Endometrial microvascular endothelial cells (primary cell): Measurements from ENCODE around the gene UBASH3A. TPM values are rescaled to one million over a fixed set of nuclear protein-coding genes. Genes with fewer than 3 reads are reported as not detected.

Source experiments
- in situ Hi-C: cut with HindIII; loops from 2 replicates; pipeline ENCODE4 v1.10.0; 2017; ENCODE audit warnings: low sequenced_read_pairs, low pct_unique_long_range_greater_than_20kb; ENCODE audit errors: inconsistent ontology term
- total RNA-seq: library from RNA; depleted of rRNA; stranded (reverse); fragments of >200 nt; gene quantifications from one replicate; pipeline ENCODE4 v1.2.3, GENCODE V29; 2015; ENCODE audit errors: inconsistent ontology term

UBASH3A gene
- total RNA-seq, 1 donor from 2014 or later: not detected

DNA sequence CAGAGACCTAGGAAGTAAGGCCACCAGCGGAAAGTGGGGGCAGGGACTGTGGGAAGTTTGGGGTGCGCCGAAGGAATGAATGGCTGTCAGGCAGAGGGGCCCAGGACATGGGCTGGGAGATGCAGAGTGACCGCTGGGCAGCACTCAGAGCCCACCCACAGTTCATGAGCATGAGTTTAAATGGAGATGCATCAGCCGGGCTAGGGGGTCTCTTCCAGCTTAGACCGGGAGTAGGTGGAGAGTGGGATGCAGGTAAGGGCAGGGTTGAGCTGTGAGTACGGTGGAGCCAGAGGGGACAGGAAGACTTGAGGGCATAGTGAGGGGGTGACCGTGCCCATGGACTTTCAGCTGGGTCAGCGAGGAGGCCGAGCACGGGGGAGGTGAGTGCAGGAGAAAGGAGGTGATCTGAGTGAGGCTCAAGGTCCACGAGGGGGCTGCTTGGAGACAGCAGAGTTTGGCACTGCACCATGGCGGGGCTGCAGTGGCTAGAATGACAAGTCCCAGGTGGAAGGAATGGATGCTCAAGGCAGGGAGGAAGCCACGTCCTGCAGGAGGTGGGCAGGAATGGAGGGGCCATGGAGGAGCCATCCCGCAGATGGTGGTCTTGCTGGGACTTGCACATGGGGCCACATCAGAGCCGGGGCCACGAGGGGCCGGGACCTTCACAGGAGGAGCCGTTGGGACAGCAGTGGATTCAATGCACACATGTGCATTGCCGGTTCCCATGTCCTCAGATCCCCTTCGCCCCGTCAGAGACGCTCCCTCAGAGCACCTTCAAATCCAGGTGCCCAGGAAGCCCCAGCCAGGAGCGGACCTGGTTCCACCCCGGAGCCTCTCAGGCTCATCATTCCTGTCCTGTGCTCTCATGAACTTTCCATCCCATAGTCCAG is 34.9 kb downstream of the UBASH3A start:
- in situ Hi-C loops: no loop called here

DNA sequence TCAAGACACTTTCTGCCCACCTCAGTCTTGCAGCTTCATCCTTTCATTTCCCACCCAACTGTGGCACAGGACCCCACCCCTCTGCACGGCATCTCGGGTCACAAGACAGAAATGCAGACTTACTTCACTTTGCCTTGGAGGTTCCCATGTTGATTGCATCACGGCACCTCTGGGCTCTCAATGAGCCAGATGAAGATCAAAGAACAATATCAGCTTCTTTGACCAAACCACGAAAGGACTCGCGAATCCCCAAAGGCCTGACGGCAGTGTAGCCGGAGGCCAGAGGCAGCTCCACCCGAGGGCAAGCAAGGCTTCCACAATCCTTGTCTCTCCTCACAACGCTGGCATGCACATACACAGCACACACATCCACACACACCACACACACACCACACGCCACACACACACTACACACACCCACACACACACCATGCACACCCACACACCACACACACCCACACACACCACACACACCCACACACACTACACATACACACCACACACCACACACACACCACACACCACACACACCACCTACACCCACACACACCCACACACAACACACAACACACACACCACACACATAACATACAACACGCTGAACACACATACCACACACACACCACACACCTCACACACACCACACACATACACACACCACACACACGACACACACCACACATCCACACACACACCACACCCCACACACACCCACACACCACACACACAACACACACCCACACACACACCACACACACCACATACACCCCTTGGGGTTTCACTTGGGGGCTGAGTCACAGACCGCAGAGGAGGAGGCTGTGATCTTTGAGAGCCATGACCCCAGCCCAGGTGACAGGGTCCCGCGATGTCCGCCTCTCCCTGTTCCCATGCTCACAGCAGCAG is 35.8 kb downstream of the UBASH3A start:
- in situ Hi-C loops: no loop called here

DNA sequence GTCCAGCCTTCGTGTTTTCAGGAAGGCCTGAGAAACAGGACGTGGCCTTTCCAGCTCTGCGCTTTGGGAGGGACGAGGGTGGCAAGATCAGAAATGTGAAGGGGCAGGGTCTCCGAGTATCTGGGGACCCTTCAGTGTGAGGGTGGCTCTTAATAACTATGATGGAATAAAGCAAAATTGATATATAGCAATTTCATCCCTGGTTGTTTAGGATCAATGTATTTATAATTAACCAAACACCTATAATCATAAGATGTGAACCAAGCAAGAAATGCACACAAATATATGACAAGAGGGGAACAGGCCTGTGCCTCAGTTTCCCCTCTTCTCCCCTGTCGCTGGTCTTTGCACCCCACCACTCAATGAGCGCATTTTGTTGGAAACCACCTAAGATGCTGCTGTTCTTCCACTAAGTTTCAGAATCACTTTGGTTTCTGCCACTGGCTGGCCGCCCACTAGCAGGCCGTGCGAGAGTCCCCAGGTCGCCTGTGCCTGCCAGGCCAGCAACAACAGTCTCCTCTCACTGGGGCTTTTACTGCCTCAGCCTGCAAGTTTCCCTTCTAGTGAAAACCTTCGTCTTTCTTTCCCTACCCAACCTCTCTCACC is 36.6 kb downstream of the UBASH3A start:
- in situ Hi-C loops: no loop called here

DNA sequence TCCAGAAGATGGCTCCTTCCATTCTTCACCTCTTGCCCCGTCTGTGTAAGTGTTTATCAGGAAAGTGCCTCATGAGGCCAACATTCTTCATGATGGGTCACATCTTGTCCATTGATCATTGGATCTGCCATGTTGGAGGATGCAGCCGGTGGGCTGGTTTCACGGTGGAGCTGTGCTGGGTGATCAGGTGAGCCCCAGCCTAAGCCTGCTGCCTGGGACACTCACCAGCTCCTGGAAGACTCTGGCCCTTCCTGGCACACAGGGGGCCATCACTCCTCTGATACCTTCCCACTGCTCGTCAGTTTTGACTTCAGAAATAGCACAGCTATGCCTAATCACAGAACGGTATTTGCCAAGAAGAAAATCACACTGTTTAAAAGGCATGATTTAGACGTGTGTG is 38.3 kb downstream of the UBASH3A start:
- in situ Hi-C loops: no loop called here

DNA sequence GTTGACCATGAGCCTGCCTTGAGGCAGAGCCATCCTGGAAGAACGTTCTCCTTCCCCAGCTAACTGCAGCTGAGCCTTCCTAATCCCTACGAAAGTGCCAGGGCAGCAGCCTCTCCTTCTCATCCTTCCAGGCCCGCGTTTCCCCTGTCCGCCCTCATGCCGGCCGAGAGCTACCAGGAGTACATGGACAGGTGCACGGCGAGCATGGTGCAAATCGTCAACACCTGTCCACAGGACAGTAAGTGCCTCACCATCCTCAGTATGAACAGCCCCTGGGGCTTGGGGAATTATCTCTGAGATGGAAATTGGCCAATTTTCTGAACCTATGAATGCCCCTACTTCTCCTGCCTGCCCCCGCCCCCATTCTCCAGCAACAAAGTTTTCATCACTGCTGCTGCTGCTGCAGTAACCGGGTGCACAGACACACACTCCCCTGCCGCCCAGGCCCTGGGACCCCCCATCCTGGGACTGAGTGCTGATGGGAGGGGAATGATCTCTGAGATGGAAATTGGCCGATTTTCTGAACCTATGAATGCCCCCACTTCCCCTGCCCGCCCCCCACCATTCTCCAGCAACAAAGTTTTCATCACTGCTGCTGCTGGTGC is 39.6 kb downstream of the UBASH3A start:
- in situ Hi-C loops: no loop called here

DNA sequence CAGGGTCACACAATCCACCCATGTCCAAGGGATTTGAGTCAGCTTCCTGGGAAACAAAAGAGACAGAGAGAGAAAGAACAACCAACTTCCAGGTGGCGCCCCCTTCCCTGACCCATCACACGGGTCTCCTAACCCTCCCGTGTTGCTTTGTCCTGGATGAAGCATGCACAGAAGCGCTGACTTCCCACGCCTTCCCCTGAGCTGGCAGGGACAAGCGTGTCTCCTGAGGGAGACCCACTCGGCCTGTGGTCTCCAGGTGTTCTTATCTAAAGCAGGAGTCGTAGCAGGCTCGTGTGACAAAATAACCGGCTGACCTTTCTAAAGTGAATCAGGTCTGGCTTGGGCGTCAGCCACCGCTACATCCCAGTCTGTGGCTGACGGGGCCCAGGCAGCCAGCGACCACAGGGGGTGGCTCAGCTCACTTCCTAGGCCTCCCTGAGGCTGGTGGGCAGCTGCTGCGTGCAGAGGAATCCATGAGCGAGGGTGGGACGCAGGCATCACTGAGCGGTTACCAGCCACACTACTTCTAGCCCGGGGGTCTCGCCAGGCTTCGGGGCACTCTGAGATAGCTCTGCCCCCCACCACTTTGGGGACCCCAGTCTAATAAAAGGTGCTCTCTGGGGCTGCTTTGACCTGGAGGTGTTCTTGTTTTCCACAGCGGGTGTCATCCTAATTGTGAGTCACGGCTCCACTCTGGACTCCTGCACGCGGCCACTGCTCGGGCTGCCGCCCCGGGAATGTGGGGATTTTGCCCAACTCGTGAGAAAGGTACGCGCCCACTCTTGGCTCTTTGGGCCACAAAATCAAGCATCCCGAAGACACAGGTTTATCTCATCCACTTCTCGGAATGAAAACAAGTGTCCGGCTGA is 40.4 kb downstream of the UBASH3A start:
- in situ Hi-C loops: no loop called here

DNA sequence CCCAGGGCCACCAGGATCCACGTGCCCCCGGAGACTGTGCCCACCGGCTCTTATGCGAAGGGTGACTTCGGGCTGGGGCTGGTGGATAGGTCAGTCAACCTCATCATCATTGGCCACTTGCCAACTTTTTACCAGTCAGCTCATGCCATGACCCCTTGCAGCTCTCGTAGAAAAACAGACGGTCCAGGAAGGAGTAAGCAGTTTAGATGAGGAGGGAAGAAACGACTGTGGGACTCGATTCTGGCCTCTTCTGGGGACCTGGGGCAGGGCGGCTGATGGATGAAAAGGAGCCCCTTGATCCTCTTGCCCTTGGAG is 41.0 kb downstream of the UBASH3A start:
- in situ Hi-C loops: no loop called here

DNA sequence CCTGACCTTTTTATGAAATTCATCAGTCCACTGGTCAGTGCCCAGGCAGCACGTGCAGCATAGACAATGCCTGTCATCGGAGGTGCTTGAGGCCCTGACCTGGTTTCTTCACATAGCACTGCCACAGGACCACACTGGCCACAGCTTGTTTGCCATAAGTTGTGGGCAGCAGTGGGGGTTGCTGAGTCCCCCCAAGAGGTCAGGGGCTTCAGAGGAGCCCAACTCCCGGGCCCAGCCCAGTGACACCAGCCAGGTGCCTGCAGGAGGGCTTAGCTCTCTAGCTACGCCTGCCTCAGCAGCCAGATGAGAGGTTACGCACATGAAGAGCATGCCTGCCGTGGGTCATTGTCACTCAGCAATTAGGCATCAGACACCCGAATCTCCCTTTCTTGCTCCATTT is 41.6 kb downstream of the UBASH3A start:
- in situ Hi-C loops: no loop called here

DNA sequence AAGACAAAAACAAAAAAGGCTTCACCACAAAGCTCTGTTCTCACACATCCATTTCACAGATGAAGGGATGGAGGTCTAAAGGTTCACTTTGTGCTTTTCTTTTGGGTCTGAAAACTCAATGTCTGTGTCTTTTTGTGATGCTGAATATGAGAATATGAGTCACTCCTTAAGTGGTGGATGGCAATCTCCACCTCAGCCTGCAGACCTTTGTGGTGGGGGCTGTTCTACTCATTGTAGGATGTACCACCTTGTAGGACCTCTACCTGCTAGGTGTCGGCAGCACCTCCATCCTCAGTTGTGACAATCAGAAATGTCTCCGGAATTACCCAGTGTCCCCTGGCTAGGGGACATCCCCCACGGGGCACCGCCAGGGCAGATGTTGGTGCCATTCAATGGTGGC is 42.8 kb downstream of the UBASH3A start:
- in situ Hi-C loops: no loop called here

DNA sequence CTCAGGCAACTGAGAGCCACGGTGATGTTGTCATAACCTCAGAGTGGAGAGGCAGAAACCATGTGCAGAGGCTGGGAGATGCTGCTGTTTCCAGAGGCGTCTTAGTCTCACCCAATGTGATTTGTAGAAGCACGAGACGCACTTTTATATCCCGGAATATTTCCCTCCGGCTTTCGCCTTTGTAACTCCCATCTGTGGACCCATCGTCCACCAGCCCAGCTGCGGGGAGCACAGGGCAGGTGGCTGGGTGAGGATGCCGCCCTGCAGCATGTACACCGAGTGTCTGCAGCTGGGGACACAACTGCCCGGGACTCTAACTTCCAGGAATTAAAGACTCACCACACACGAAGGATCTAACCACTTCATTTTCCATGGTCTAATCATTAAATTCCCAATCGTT is 43.5 kb downstream of the UBASH3A start:
- in situ Hi-C loops: no loop called here

DNA sequence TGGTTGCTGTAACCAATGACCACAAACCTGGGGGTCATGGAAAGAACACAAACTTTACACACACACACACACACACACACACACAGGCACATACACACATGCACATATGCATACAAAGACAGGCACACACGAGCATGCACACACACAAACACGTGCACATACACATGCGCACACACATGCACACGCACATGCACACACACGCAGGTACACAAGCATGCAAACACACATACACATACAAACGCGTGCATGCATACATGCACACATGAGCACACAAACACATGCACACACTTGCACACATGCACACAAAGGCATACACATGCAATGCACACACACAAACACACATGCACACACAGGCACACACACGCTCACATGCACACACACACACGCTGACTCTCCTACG is 44.0 kb downstream of the UBASH3A start:
- in situ Hi-C loops: no loop called here

DNA sequence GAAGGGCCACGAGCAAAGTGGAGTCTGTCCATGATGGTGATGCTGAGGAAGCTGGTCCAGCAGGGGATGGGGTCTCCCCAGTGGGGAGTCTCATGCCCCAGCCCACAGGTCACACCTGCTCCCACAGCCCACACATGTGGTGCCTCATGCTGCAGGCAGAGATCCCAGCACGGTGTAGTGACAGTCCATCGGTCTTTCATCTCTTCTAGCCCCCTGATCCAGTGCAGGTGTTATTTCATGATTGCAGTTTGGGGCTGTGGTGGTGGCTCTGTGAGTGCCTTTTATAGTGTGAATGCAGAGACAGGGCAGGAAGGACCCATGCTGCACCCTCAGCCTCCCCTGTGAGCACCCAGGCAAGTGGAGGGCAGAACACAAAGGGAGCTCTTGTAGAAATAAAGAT is 45.0 kb downstream of the UBASH3A start:
- in situ Hi-C loops: no loop called here

DNA sequence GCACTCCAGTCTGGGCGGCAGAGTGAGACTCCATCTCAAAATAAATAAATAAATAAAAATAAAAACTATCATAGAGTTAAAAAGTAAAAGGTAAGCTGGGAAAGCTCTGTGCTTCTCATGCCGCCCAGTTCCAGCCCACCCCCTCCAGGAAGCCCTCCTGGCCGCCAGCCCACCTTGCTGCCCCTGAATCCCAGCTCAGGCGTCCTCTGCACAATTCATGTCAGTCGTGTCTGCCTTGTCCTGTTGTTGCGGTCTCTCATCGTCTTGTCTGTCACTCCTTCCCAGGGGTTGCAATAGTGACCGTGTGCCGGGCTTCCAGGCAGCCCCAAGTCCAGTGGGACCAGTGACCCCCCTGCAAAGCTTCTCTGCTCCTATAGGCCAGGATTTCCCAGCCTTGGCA is 48.2 kb downstream of the UBASH3A start:
- in situ Hi-C loops: no loop called here

DNA sequence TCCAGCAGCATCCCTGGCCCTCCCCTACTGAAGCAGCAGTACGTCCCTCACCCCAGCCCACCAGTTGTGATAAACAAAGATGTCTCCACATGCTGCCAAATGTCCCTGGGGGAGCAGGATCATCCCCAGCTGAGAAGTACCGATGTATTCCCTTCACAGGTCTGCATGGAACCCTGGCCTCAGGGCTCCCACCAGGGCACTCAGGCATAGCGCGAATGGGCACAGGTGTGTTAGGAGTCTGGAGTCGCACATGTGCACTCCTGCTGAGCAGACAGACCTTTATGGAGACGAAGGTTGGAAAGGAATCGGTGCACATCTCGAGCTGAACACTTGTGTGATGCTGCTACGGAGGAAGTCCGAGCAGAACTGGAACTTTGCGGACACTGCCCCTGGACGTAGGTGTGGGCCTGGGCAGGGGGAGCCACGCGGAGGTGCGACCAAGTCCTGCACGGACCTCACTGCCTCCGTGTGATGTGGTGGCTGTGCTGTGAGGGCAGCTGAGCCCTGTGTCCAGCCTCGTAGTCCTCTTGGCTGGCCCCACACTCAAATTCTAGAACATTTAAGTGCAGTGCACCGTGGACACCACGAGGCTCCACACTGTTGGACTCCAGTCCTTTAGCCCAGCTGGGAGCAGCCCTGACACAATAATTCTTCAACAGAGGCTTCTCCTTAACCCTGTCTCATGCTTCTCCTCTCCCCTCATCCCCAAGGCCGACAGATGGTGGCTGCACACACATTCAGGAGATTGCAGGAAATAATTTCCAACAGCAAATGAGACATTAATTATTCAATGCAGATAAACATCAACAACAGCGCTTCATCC is 48.9 kb downstream of the UBASH3A start:
- in situ Hi-C loops: no loop called here

DNA sequence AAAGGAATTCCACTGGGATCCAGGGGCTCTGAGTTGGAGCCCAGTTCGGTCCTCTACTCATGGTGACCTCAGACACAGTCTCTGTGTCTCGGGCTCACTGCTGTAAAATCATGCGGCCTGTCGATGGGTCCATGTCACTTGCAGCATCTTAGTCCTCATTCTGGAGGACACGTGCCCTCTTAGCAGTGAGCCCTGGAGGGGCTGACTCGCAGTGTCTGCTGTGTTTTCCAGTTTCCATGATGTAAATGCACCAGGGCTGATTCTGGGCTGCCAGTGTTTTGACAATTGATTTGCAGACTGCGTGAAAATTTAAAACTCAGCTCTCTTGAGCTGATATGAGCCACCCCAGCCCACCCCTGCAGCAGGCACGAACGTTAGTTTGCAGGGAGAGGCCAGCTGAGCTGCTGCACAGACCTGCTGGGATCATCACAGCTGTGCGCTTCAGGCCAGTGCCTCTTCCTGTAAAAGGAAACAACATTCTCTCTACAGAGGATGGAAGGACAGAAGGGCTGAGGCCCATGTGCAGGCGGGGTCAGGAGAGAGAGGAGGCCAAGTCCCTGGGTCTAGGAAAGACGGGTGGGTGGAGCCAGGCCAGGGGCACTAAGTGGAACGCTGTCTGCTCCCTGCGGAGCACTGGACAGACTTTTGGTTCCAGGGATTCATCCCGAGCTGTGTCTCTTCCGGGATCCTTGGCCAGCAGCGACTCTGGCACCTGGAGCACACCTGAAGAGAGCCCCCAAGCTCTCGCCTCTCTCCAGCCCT is 49.7 kb downstream of the UBASH3A start:
- in situ Hi-C loops: no loop called here

DNA sequence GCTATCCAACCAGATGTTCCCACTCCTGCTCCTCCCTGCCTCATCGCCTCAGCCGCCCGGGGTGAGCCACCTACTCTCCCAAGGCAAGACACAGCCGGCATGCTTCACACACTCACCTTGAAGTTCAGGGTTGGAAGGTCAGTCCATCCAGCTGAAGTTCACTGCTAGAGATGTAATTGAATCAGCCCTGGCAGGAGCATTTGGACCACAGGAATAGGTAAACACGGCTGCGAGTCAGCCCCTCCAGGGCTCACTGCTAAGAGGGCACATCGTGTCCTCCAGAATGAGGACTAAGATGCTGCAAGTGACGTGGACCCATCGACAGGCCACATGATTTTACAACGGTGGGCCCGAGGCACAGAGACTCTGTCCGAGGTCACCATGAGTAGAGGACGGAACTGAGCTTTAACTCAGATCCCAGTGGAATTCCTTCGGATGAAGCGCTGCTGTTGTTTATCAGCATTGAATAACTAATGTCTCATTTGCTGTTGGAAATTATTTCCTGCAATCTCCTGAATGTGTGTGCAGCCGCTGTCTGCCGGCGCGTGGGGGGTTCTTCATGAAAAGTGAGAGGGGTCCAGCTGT is 50.4 kb downstream of the UBASH3A start:
- in situ Hi-C loops: no loop called here

DNA sequence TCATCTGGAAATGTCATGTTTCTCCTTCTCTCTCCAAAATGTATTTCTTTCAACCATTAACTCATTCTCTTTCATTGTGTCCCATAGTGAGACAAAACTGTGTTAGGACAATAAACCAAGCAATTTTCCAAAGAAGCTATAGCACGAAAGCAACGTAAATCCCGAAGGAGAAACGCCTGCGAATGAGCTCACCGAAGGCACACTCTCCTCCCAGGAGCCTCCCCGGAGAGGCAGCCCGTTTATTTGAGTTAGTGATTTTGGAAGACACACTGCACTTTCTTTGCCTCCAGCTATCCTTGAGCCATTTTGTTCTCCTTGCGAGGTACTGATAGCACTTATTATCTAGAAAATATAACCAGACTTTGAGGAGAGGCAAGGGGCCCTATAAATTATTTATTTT is 51.1 kb downstream of the UBASH3A start:
- in situ Hi-C loops: no loop called here
